ENCODE measurements around the gene ADAMTS6.

DNA sequence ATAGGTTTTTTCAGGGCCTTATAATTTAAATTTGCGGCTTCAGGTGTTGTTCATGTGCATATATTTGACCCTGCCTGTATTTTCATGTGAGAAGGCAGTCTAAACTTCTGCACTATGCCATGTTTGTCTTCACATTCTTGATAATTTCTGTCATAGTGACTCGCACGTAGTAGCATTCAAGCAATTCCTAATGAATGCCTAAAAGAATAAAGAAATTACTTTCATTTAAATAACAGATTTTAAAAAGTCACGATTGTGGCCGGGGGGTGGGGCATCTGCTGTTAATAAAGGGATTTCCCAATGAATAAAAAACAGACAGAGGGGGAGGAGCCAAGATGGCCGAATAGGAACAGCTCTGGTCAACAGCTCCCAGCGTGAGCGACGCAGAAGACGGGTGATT is 318.0 kb downstream of the ADAMTS6 start:
- TF ChIP-seq POLR2A (IDR thresholded peaks at IDR 0.05), result no peak
- TF ChIP-seq EP300 (IDR thresholded peaks at IDR 0.05), result no peak
- TF ChIP-seq, protein P1, sequence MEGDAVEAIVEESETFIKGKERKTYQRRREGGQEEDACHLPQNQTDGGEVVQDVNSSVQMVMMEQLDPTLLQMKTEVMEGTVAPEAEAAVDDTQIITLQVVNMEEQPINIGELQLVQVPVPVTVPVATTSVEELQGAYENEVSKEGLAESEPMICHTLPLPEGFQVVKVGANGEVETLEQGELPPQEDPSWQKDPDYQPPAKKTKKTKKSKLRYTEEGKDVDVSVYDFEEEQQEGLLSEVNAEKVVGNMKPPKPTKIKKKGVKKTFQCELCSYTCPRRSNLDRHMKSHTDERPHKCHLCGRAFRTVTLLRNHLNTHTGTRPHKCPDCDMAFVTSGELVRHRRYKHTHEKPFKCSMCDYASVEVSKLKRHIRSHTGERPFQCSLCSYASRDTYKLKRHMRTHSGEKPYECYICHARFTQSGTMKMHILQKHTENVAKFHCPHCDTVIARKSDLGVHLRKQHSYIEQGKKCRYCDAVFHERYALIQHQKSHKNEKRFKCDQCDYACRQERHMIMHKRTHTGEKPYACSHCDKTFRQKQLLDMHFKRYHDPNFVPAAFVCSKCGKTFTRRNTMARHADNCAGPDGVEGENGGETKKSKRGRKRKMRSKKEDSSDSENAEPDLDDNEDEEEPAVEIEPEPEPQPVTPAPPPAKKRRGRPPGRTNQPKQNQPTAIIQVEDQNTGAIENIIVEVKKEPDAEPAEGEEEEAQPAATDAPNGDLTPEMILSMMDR (IDR thresholded peaks at IDR 0.05), result no peak
